Liver (tissue), 9 donors: ENCODE data around the gene CPSF3. TPM values are rescaled to one million over a fixed set of nuclear protein-coding genes. Genes with fewer than 3 reads are reported as not detected.
"Not testable (repeated sequence)": the region's sequence is repeated elsewhere in the genome, so short reads cannot be mapped to it uniquely, and the experiment has no call there.

Experiments
- DNase-seq: peaks from one replicate; pipeline ENCODE4 v3.0.0-alpha.2; 2017; ENCODE audit warnings: low spot score
- H3K27ac ChIP-seq, 2 donors: one replicate each; pipeline ENCODE4 v1.7.0; 2013; ENCODE audit warnings: inconsistent platforms in 2 of 2, low read length in 2 of 2, control low read depth in 1 of 2, low read depth in 1 of 2, mild to moderate bottlenecking in 1 of 2
- H3K27me3 ChIP-seq, 4 donors: one replicate each; pipeline versions ENCODE4 v1.6.1 to v1.7.0; 2013; ENCODE audit warnings: low read length in 3 of 4, inconsistent platforms in 1 of 4, mild to moderate bottlenecking in 1 of 4, moderate library complexity in 1 of 4; ENCODE audit not compliant: control insufficient read depth in 4 of 4, insufficient read depth in 4 of 4
- H3K36me3 ChIP-seq, 4 donors: one replicate each; pipeline versions ENCODE4 v1.6.1 to v1.7.0; 2013; ENCODE audit warnings: low read length in 3 of 4, mild to moderate bottlenecking in 3 of 4, low read depth in 1 of 4, moderate library complexity in 1 of 4; ENCODE audit not compliant: control insufficient read depth in 4 of 4, insufficient read depth in 3 of 4
- H3K4me1 ChIP-seq, 4 donors: one replicate each; pipeline versions ENCODE4 v1.6.1 to v1.7.0; 2013; ENCODE audit warnings: low read length in 3 of 4, mild to moderate bottlenecking in 3 of 4, moderate library complexity in 1 of 4; ENCODE audit not compliant: control insufficient read depth in 4 of 4, insufficient read depth in 4 of 4
- H3K4me3 ChIP-seq, 3 donors: one replicate each; pipeline versions ENCODE4 v1.6.1 to v1.7.0; 2013; ENCODE audit warnings: low read length in 3 of 3, control low read depth in 1 of 3, low read depth in 1 of 3, mild to moderate bottlenecking in 1 of 3
- H3K9ac ChIP-seq, 2 donors: one replicate each; pipeline ENCODE4 v1.7.0; 2013; ENCODE audit warnings: low read length in 2 of 2, mild to moderate bottlenecking in 2 of 2, moderate library complexity in 2 of 2, control low read depth in 1 of 2, low read depth in 1 of 2
- H3K9me3 ChIP-seq, 4 donors: one replicate each; pipeline versions ENCODE4 v1.6.1 to v1.7.0; 2013; ENCODE audit warnings: low read length in 3 of 4; ENCODE audit not compliant: control insufficient read depth in 4 of 4
- ATF3 ChIP-seq: IDR thresholded peaks from 2 replicates; pipeline ENCODE4 v1.6.1; 2016; ENCODE audit warnings: antibody characterized with exemption
- CTCF ChIP-seq: fragments of 150-350 bp; IDR thresholded peaks from 2 replicates; pipeline ENCODE4 v1.5.1; 2017; ENCODE audit warnings: improper control_type of control experiment, low read depth, low read length; ENCODE audit not compliant: missing input control
- FOXA2 ChIP-seq: IDR thresholded peaks from 2 replicates; pipeline ENCODE4 v1.6.1; 2016; ENCODE audit warnings: antibody characterized with exemption
- HNF4A ChIP-seq, 2 donors: conservative IDR thresholded peaks; 2 replicates each; pipeline ENCODE4 v1.6.1; 2016; ENCODE audit warnings: antibody characterized with exemption in 2 of 2, mild to moderate bottlenecking in 2 of 2
- HNF4G ChIP-seq: IDR thresholded peaks from 2 replicates; pipeline ENCODE4 v1.6.1; 2016; ENCODE audit warnings: antibody characterized with exemption
- MAX ChIP-seq: IDR thresholded peaks from 2 replicates; pipeline ENCODE4 v1.6.1; 2016; ENCODE audit warnings: antibody characterized with exemption
- NR2F2 ChIP-seq: IDR thresholded peaks from 2 replicates; pipeline ENCODE4 v1.6.1; 2016; ENCODE audit warnings: antibody characterized with exemption
- RAD21 ChIP-seq, 2 donors: IDR thresholded peaks; 2 replicates each; pipeline ENCODE4 v1.6.1; 2016; ENCODE audit warnings: antibody characterized with exemption in 2 of 2, mild to moderate bottlenecking in 2 of 2
- RXRA ChIP-seq, 2 donors: IDR thresholded peaks; 2 replicates each; pipeline ENCODE4 v1.6.1; 2017 to 2018; ENCODE audit warnings: antibody characterized with exemption in 2 of 2, mild to moderate bottlenecking in 1 of 2
- TAF1 ChIP-seq: conservative IDR thresholded peaks from 2 replicates; pipeline ENCODE4 v1.6.1; 2016; ENCODE audit warnings: antibody characterized with exemption, mild to moderate bottlenecking
- ZBTB33 ChIP-seq: IDR thresholded peaks from 2 replicates; pipeline ENCODE4 v1.6.1; 2016; ENCODE audit warnings: antibody characterized with exemption
- WGBS: extraction: QIAGEN DNeasy Blood & Tissue Kit; methylation state at CpG from one replicate; pipeline ENCODE4 v1.1.7; 2013; 5-methylcytosine and 5-hydroxymethylcytosine counted together
- polyA plus RNA-seq, 2 donors: library from polyadenylated mRNA; stranded (reverse) in 1 of 2; unstranded in 1 of 2; fragments of 200-250 nt in 1 of 2; fragments of >200 nt in 1 of 2; fragmentation: Nextera tagmentation in 1 of 2; extraction: Ambion mirVana in 1 of 2; gene quantifications; one replicate each; pipeline versions ENCODE4 v1.2.1 to v1.2.3, GENCODE V29; 2013 to 2015
- total RNA-seq, 2 donors: library from RNA; depleted of rRNA; stranded (reverse); fragments of >200 nt; gene quantifications; one replicate each; pipeline ENCODE4 v1.2.3, GENCODE V29; 2014
- donor health status: healthy.
- donor health status: healthy.
- donor health status: healthy.
- donor health status: healthy.
- donor health status: healthy.

Gene CPSF3
- total and polyA plus RNA-seq, 4 donors = 8.7 to 32.2 (median 16.9) TPM

- DNase-seq = no peak
- Histone ChIP-seq H3K9me3 (no peaks in the 10 kb centered on the region), H3K9ac (no peak overlapping the region), H3K36me3 (peaks cover 0 to 4% (median 1%) of the 10 kb centered on the region in 4 donors), H3K27me3 (no peaks in the 10 kb centered on the region), H3K4me3 (no peak overlapping the region), H3K27ac (no peak overlapping the region), H3K4me1 (no peaks in the 10 kb centered on the region)
- TF ChIP-seq MAX (no peak), RXRA (IDR thresholded peaks at IDR 0.05) (no peak), HNF4G (no peak)
- WGBS = 96% methylated on average over 14 of the region's 14 CpGs
These were observed 26.3 kb upstream of the CPSF3 start for GRCh38 chr2:9397201-9397600.

- H3K4me3 ChIP-seq, H3K4me1 ChIP-seq, DNase-seq, H3K27me3 ChIP-seq, H3K36me3 ChIP-seq, H3K9ac ChIP-seq, H3K27ac ChIP-seq, H3K9me3 ChIP-seq: not testable (repeated sequence)
- WGBS = 96% methylated on average over 11 of the region's 11 CpGs
These were observed 25.2 kb upstream of the CPSF3 start for GRCh38 chr2:9398251-9398650.

- Histone ChIP-seq H3K4me1 (no peaks in the 10 kb centered on the region), H3K9me3 (no peaks in the 10 kb centered on the region), H3K4me3 (no peak overlapping the region), H3K36me3 (peaks cover 0 to 4% (median 1%) of the 10 kb centered on the region in 4 donors), H3K27me3 (no peaks in the 10 kb centered on the region), H3K27ac (no peak overlapping the region), H3K9ac (no peak overlapping the region)
- 93% methylated on average over 20 of the region's 20 CpGs for WGBS
- TF ChIP-seq ZBTB33 (no peak), CTCF (no peak), TAF1 (no peak), MAX (no peak), ATF3 (no peak), RXRA (IDR thresholded peaks at IDR 0.05) (no peak), FOXA2 (no peak), HNF4A (conservative IDR thresholded peaks at IDR 0.05) (no peak), NR2F2 (no peak), RAD21 (IDR thresholded peaks at IDR 0.05) (no peak)
- DNase-seq = no peak
These were observed 24.3 kb upstream of the CPSF3 start for GRCh38 chr2:9398881-9399780.
